Vagina (tissue), 2 donors: ENCODE measurements around the gene METTL4.

Source experiments
- POLR2A ChIP-seq, 2 donors: fragments of 450-650 bp; IDR thresholded peaks; one replicate each; pipeline ENCODE4 v1.6.1; 2017; ENCODE audit warnings: antibody characterized with exemption in 2 of 2, mild to moderate bottlenecking in 2 of 2, moderate library complexity in 2 of 2
- POLR2AphosphoS5 ChIP-seq, 2 donors: sonication (generic); formaldehyde crosslinking; IDR thresholded peaks; one replicate each; pipeline ENCODE4 v1.9.0; 2017; ENCODE audit warnings: antibody characterized with exemption in 2 of 2, mild to moderate bottlenecking in 2 of 2, low read depth in 1 of 2; ENCODE audit not compliant: insufficient read depth in 1 of 2
- TF ChIP-seq, protein P1 (sequence below), 3 experiments: fragments of 450-650 bp in 2 of 3; fragments of 200-600 bp in 1 of 3; sonication (generic) in 1 of 3; IDR thresholded peaks; one replicate each; pipeline ENCODE4 v1.5.1; 2017 to 2019; ENCODE audit warnings: antibody characterized with exemption in 3 of 3, mild to moderate bottlenecking in 2 of 3, moderate library complexity in 2 of 3

DNA sequence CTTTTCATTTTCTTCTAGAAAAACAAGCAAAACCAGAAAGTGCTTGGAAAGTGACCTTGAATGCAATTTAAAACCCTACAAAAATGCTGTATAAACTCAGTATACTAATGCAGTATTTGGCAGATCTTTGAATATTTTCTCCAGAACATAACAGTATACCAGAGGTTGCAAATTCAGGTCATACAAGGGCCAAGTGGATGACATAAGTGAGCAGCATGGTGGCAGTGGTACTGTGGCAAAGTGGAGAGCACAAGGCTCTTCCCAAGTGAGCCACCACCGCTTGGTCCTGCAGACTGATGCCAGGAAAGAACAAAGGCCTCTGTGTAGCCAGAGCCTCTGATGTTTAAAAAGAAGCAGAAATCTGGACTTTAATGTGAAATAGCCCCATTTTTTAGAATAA is 33.1 kb downstream of the METTL4 start:
- TF ChIP-seq, protein P1, sequence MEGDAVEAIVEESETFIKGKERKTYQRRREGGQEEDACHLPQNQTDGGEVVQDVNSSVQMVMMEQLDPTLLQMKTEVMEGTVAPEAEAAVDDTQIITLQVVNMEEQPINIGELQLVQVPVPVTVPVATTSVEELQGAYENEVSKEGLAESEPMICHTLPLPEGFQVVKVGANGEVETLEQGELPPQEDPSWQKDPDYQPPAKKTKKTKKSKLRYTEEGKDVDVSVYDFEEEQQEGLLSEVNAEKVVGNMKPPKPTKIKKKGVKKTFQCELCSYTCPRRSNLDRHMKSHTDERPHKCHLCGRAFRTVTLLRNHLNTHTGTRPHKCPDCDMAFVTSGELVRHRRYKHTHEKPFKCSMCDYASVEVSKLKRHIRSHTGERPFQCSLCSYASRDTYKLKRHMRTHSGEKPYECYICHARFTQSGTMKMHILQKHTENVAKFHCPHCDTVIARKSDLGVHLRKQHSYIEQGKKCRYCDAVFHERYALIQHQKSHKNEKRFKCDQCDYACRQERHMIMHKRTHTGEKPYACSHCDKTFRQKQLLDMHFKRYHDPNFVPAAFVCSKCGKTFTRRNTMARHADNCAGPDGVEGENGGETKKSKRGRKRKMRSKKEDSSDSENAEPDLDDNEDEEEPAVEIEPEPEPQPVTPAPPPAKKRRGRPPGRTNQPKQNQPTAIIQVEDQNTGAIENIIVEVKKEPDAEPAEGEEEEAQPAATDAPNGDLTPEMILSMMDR (IDR thresholded peaks at IDR 0.05), result no peak
- TF ChIP-seq POLR2AphosphoS5 (IDR thresholded peaks at IDR 0.05; ENCODE audit: insufficient read depth in 1 of 2, low read depth in 1 of 2) (no peak), POLR2A (IDR thresholded peaks at IDR 0.05) (no peak)
